NB4 (cell line): ENCODE results near the gene LENG8.

Experiments used
- CTCF ChIP-seq: IDR thresholded peaks from one replicate; pipeline ENCODE4 v1.5.1; 2012; ENCODE audit warnings: low read depth, low read length
- POLR2A ChIP-seq: IDR thresholded peaks from 2 replicates; pipeline ENCODE4 v1.6.1; 2011; ENCODE audit warnings: mild to moderate bottlenecking; ENCODE audit not compliant: insufficient read length; ENCODE audit errors: extremely low read depth

- TF ChIP-seq CTCF, result no peak
- TF ChIP-seq POLR2A, result no peak
Observed at GRCh38 chr19:54405628-54406027, 43.4 kb upstream of the LENG8 start.
